SW480 (cell line): ENCODE results near the gene NOB1.
A peak's percentile ranks its signal among the peaks of the same experiment; 100 is the strongest.
"Not testable (repeated sequence)": the region's sequence is repeated elsewhere in the genome, so short reads cannot be mapped to it uniquely, and the experiment has no call there.

Experiments
- DNase-seq: peaks from one replicate; pipeline ENCODE4 v3.0.0-alpha.2; 2016; ENCODE audit warnings: low spot score

NOB1 gene

DNA sequence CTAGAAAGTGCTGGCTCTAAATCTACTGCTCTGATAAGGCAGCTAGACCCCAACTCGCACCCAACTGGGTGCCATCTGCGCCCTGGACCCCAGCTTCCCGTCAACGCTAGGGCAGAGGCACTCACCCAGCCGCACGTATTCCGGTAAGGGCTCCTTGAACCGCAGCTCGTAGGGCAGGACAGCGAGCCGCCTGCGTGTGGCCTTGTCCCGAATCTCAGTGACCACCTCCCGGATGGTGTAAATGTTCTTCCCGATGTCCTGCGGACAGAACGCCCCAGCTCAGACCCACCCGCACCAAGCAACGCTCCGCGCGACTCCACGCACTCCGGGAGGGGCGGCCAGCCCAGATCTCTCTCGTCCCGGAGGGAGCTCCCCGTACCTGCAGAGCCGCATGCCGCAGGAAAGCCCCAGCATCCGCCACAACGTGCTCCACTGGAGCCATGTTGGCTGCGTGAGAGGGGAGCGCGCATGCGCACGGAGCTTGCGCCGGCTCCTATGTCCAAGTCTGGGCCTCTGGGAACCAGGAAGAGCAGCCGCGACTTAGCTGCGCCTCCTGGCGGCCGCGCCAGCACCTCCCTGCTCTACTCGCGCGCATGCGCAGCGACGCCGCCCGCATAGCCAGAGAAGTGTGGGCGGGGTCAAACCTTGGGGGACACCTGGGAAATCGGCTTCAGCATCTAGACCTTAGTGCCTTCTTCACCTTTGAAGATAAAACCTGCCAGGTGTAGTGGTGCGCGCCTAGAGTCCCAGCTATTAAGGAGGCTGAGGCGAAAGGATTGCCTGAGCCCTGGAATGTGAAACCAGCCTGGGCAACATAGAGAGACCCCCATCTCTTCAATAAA, at the start of gene NOB1:
Gene NOB1, minus strand, starts transcription at position 458 of the 842 bp plus-strand sequence. Its CDS starts 16 bp downstream, at position 442.
- DNase-seq: peak; percentile 93

DNA sequence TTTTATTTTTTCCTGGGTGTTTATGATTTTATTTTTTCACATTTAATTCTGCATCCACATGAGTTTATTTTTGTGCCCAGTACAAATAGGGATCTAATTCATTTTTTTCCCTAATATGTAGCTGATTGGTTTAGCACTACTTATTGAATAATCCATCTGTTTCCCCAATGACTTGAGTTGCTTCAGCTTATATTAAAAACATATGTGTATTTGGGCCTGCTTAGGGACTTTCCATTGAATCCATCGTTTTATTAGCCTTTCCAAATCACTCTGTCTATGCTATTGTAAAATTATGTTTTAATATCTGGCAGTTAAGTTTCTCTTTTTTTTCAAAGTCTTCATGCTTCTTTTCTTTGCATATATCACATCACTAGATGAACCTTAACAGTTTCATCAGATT, 49.6 kb upstream of the NOB1 start:
- no peak for DNase-seq

DNA sequence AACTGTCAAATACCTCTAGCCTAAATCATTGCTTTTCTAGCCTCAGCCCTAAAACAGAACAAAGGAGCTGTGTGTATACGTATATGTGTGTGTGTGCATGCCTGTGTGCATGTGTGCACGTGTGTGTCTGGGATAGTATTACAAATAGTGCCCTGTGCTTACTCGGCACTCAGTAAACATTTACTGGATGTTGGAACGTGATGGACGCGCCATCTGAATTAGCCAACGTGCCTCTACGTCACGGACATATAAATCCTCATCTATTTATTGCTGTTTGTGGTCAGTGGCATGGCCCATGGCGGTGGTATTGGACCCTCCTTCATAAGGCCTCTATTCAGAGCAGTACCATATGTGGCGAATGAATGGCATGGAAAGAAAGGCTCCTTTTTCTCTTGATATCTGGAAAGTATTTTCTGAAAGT, 44.9 kb upstream of the NOB1 start:
- DNase-seq: no peak

DNA sequence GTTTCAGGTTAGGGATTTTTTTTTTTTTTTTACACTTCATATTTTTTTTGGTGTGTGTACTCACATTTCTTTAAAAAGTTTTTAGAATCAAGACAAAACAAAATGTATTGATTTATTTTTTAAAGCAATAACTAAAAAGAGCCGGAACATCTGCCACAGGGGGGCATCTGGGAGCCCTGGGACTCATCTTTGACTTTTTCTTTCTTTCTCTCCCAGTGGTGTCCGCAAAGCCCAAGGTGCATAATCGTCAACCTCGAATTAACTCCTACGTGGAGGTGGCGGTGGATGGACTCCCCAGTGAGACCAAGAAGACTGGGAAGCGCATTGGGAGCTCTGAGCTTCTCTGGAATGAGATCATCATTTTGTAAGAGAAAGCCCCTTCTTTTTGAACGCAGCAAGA, 43.7 kb upstream of the NOB1 start:
- no peak for DNase-seq

DNA sequence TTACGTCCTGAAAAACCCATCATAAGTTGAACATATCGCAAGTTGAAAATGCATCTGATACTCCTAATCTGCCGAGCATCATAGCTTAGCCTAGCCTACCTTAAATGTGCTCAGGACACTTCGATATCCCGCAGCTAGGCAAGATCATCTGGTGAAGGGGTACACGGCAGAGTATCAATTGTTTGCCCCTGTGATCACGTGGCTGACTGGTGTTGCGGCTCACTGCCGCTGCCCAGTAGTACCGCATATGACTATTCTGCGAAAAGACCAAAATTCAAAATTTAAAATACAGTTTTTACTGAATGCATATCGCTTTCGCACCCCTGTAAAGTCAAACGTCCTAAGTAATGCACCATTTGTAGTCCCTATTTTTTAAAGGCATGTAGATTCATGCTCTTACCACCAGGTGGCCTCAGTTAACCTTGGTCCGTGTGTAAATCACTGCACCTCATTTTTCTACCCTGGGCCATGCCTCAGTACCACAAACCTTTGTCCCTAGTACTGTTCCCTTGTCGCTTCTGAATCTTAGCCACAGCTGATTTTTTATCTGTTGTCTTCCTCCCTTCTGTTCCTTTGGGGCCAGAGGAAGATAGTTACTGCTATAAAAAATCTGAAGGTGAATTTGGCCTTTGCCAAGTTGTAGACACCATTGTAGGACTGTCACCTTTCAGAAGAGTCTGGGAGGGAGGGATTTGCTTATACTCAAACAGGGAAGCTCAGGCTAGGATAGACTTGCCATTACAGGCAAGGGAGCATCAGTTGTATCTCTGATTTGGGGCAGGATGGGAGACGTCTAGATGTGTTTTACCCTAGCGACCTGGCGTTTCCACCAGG, 41.8 kb upstream of the NOB1 start:
- DNase-seq: peak; percentile 32

DNA sequence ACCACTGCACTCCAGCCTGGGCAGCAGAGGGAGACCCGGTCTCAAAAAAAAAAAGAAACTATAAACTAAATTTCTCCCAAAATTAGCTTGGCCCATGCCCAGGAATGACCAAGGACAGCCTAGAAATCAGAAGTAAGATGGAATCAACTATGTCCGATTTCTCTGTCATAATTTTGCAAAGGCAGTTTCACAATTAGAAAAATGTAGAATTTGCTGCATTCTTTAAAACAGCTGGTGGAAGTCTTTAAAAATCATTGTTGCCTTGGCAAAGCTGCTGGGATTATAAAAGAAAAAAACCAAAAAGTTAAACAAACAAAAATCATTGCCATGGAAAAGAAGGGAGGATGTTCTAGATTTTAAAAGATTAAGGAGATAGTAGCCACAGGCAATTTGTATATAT, 39.8 kb upstream of the NOB1 start:
- no peak for DNase-seq

DNA sequence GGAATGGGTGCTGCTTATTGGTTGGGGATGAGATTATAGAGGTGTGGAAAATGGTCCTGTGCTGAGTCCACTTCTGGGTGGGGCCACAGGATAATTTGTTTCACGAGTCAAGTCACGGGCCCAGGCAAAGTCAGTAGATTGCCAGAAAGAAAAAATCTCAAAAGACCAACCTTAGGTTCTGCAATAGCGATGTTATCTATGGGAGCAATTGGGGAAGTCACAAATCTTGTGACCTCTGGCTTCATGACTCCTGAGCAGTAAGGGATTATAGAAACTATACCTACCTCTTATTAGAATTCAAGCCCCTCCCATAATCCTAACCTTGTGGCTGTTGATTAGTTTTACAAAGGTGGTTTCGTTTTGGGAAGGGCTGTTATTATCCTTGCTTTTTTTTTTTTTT, 38.8 kb upstream of the NOB1 start:
- DNase-seq: no peak

DNA sequence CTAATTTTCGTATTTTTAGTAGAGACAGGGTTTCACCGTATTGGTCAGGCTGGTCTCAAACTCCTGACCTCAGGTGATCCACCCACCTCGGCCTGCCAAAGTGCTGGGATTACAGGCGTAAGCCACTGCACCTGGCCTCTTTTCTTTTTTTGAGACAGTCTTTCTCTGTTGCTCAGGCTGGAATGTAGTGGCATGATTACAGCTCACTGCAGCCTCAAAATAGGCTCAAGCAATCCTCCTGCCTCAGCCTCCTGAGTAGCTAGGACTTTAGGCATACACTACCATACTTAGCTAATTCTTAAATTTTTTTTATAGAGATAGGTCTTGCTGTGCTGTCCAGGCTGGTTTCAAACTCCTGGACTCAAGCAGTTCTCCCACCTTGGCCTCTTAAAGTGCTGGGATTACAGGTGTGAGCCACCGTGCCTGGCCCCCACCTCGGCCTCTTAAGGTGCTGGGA, 36.7 kb upstream of the NOB1 start:
- not testable (repeated sequence) for DNase-seq

DNA sequence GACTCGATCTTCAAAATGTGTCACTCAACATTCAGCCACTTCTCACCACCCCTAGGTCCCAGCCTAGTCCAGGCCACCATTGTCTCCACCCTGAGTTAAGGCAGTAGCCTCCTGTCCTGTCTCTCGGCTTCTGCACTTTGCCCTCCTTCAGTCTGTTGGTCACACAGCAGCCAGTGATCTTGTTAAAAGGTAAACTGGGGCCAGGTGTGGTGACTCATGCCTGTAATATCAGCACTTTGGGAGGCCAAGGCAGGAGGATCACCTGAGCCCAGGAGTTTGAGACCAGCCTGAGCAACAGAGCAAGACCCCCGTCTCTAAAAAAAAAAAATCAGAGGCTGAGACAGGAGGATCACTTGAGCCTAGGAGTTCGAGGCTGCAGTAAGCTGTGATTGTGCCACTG, 33.2 kb upstream of the NOB1 start:
- no peak for DNase-seq

DNA sequence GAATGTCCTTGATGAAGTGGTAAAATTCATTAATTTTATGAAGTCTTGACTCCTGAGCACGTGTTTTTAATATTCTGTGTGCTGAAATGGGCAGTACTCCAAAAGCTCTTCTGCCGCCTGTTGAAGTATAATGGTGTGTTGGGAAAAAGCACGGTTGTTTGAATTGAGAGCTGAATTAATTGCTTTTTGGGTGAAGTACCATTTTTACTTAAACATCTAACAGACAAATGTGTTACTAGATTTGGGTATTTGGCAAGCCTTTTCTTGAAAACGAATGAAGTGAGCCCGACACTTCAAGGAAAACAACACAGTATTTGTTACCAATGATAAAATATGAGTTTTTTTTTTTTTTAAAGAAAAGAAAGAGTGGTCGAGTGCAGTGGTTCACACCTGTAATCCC, 29.9 kb upstream of the NOB1 start:
- no peak for DNase-seq

DNA sequence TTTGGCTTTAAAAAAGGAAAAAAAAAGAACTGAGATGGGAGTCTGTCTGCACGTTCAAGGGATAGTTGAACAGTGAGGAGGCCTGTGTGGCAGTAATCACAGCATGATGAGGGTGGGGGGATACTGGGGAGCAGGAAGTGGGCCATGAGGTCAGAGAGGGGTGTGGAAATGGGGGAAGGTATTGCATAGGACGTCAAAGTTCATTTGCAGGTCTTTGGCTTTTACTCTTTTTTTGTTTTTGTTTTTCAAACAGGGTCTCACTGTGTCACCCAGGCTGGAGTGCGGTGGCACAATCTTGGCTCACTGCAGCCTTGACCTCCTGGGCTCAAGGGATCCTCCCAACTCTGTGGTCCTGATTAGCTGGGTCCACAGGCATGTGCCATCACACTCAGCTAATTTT, 26.4 kb upstream of the NOB1 start:
- no peak for DNase-seq

DNA sequence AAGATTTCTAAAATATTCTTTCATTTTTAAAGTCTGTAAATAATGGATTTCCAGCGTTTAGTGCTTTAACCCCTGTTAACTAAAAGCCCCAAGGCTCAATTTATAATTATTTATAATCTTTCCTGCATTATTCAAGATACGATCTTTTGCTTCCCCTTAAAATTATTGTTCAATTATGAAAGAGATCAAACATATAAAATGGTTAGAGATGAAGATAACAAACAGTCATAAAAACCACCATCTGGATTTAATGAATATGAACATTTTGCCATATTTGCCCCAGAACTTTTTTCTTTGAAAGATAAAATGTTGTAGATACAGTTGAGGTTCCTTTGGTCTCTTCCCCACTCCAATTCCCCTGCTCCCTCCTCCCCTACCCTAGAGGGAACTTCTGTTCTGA, 25.0 kb upstream of the NOB1 start:
- no peak for DNase-seq

DNA sequence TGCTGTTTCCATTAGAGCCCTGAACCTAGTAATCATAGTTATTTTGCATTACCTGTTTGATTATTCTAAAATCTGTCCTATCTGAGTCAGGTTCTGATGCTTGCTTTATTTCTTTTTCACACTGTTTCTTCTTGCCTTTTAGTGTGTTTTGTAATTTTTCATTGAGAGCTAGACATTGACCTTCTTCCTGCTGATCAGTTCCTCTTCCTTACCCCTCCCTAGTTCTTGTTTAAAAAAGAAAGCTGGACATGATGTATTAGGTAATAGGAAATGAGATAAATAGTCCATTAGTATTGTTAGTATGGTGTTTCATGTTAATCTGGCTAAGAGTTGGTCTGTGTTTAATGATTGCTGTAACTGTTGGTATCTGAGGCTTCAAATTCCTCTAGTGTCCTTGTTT, 20.8 kb upstream of the NOB1 start:
- no peak for DNase-seq

DNA sequence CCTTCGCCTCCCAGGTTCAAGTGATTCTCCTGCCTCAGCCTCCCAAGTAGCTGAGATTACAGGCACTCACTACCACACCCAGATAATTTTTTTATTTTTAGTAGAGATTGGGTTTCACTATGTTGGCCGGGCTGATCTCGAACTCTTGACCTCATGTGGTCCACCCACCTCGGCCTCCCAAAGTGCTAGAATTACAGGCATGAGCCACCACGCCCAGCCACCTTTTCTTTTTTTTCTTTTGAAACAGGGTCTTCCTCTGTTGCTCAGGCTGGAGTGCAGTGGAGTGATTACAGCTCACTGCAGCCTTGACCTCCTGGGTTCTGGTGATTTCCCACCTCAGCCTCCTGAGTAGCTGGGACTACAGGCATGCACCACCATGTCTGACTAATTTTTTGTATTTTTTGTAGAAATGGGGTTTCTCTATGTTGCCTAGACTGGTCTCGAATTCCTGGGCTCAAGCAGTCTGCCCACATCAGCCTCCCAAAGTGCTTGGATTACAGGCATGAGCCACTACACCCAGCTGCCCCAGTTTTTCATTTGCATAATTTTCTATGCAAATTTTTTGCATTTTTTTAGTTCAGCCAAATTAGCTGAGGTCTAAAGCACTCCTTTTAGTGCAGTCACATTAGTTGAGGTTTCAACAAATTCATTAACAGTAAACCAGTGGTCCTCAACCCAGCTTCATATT, 18.7 kb upstream of the NOB1 start:
- DNase-seq: no peak

DNA sequence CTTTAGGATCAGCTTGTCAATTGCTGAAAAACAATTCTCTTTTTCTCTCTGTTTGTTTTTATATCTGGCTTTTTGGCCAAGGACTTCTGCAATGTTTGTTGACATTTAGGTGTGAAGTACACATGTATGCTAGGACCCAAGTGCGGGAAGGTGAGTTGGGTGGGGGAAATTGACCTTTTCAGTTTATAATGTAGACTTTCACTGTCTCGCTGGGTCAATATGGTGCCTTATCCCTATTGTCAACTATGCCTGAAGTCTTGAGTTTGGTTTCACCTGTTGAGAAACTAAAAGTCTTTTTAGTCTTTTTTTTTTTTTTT, 16.9 kb upstream of the NOB1 start:
- DNase-seq: no peak

DNA sequence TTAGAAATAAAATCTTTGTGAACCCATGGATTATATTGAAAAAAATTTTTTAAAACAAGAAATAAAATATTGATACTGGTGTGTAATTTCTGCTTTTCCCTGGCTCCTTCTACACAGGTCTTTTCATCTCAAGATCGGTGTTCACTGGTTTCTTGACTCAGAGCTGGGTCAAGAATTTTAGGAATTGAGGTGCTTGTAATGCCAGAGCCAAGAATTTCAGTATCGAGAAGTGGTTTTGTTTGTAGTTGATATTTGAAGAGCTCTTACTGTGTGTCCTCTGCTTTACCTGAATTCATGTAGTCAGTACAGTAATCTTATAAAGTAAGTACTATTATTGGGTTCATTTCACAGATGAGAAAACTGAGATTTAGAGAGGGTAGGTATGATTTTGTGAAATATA, 14.7 kb upstream of the NOB1 start:
- DNase-seq: no peak

DNA sequence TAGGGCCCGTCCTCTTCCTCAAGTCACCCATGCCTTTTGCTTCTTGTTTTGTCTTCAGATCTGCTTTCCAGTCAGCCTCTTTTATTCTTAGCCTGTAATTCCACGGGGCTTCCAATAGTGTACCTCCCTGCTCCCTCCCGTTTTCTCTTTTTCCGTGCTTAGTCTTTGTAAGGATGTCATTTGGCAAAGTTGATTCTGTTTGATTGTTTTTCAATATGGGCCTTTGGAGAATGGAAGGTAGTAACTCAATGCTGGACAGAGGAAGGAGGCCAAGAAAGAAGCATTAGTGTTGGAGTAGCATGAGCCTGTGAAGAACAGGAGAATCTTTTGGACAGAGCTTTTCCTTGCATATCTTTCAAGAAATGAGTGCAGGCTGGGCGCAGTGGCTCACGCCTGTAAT, 13.9 kb upstream of the NOB1 start:
- DNase-seq: no peak

DNA sequence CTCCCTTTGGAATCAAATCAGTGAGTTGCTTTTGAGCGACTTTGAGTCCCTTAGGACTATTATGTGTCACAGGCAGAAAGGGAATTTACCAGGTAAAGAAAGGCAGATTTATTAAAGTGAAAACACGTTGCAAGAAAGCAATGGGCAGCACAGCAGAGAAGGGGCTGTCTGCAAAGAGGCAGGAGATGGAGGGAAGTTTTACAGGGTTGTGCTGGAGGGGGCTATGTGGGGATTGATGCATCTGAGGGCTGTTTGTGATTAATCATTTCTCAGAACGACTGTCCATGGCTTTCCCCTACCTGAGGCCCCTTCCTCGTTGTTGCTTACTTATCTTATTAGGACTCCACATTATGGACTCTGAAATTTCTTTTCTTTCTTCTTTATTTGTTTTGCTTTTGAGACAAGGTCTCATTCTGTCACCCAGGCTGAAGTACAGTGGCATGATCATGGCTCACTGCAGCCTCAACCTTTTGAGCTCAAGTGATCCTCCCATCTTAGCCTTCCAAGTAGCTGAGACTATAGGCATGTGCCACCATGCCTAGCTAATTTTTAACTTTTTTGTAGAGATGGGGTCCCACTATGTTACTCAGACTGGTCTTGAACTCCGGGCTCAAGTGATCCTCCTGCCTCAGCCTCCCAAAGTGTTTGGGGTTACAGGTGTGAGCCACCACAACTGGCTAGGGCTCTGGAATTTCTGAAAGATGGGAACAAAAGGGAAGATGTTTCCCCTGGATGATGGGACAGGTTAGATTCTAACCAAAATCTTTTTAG, 12.9 kb upstream of the NOB1 start:
- no peak for DNase-seq

DNA sequence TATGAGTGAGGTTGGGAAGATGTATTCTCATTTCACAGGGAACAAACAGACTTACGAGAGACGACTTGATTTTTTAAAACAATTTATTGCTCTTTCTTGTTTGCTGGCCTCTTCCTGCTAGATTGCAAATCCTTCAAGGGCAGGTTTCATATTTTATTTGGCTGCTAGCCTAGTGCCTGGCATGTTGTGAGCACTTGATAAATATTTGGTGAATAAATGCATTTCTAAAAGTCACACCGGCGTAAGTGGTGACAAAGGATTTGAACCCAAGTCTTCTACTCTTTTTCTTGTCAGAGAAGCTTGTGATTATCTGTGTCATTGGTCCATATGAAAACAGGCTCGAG, 8.8 kb upstream of the NOB1 start:
- no peak for DNase-seq

DNA sequence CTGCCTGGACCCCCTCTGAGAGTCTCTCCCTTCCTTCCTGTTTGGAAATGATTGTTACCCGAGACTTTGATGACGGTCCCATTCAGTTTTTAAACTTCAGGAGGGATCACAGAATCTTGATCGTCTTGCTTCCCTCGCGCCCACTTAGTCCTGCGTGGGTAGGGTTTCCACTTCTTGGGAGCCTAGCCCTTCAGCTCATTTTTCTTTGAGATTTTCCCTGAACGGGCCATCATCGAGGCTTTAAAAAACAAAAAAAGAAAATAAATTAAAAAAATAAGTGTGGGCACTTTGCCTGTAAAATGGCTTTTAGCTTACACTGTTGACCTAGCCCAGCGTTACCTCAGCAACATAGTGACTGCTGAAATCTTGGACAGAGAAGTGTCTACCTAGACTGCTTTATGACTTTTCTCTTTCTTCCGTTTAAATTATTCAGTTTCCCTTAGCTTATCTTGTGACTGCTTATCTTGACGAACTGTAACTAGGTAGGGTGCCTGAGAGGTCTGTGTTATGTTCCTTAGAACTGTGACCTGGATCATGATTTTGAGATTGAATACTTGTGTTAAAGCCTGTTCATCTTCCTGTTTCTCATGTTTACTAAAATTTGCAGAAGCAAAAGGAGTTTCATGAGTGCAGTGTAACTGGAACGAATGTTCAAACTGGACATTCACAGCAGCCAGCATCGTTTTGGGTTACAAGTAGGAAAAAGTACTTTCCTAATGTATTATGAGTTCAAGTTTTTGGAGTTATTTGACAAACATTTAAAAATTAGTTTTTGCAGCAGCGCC, 8.3 kb upstream of the NOB1 start:
- no peak for DNase-seq
